HFF-Myc (cell line): ENCODE data around the gene PRLR.
"Not testable (repeated sequence)": the region's sequence is repeated elsewhere in the genome, so short reads cannot be mapped to it uniquely, and the experiment has no call there.

Experiments
- DNase-seq: peaks from one replicate; pipeline ENCODE4 v3.0.0-alpha.2; 2011; ENCODE audit warnings: low read depth; ENCODE audit errors: extremely low read depth
- H3K4me3 ChIP-seq: replicated peaks from 2 replicates; pipeline ENCODE4 v1.5.1; 2011; ENCODE audit warnings: low read depth, mild to moderate bottlenecking, control low read depth, low read length
- TF ChIP-seq, protein P1 (sequence below): IDR thresholded peaks from 2 replicates; pipeline ENCODE4 v1.5.1; 2012; ENCODE audit warnings: mild to moderate bottlenecking, low read depth, low read length, control low read depth; ENCODE audit errors: missing control alignments

Gene PRLR

DNA sequence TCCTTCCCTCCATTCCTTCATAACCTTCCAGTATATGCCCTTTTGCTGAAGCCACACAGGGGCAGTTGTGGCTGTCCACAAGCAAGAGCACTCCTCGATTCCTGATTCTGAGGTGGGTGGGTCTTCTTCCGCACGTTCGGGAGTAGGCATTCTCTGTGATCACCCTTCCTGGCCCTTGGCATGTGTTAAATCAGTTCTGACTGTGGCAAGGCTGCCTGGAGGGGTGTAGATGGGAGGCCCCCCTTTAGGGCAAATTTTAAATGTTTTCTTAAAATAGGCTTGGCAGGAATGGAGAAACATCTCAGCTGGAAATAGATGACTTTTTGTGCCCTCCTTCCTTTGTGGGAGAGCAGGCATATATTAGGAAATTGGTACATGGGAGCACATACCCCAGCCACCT is 185.6 kb downstream of the PRLR start:
- TF ChIP-seq, protein P1, sequence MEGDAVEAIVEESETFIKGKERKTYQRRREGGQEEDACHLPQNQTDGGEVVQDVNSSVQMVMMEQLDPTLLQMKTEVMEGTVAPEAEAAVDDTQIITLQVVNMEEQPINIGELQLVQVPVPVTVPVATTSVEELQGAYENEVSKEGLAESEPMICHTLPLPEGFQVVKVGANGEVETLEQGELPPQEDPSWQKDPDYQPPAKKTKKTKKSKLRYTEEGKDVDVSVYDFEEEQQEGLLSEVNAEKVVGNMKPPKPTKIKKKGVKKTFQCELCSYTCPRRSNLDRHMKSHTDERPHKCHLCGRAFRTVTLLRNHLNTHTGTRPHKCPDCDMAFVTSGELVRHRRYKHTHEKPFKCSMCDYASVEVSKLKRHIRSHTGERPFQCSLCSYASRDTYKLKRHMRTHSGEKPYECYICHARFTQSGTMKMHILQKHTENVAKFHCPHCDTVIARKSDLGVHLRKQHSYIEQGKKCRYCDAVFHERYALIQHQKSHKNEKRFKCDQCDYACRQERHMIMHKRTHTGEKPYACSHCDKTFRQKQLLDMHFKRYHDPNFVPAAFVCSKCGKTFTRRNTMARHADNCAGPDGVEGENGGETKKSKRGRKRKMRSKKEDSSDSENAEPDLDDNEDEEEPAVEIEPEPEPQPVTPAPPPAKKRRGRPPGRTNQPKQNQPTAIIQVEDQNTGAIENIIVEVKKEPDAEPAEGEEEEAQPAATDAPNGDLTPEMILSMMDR, result no peak
- DNase-seq, result no peak
- no peak overlapping the region for H3K4me3 ChIP-seq

DNA sequence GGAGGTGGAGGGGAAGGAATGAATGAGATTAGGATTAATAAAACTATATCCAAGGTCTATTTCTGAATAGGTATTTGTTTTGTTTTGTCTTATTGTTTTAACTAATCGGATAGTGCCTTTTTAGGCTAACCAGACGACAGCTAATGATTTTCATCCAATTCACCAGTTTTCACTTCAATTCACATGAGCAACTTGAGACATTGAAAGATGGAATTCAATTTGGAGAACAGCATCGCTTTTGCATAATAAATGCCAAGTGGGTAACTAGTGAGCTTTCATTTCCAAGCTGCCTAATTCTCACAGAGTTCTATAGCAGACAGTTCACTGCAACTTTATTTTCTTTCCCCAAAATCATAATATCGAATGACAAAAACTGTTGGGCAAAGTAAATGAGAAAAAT is 187.5 kb downstream of the PRLR start:
- no peak for DNase-seq
- TF ChIP-seq, protein P1, result no peak
- H3K4me3 ChIP-seq, result no peak overlapping the region

DNA sequence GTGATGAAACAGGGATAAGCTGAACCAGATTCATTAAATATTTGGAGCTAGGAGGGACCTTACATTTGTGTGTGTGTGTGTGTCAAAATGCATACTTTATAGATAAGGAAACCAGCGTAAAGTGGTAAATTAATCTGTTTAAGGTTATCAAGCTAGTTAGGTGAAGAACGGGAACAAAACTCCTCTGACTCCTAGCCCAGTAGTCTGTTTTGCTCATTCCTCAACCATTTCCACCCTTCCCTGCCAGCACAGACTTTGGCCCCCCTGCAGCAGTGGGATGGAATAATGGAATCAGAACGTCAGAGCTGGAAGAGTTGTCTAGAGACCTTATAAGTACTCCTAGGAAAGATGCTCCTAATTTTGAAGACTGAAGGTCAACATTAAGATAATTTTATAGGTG is 189.0 kb downstream of the PRLR start:
- no peak for DNase-seq
- TF ChIP-seq, protein P1, result no peak
- no peak overlapping the region for H3K4me3 ChIP-seq

DNA sequence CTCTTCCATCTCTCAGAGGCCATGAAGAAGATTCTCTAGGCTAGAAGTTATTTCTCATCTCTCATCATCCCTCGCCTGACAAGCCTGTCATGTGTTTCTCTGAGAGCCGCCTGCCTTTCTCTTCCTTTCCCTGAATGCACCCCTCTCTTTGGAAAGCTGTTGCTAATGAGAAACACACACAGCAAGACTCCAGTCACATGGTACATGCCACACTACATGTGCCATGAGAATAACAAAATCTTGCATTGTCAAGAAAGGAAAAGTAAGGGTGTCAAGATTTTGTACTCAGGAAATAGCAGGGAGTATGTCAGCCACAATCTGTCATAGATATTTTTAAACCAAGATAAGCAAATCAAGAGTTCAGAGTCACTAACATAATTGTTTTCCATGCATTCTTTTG is 191.4 kb downstream of the PRLR start:
- TF ChIP-seq, protein P1, result no peak
- H3K4me3 ChIP-seq, result no peak overlapping the region
- no peak for DNase-seq

DNA sequence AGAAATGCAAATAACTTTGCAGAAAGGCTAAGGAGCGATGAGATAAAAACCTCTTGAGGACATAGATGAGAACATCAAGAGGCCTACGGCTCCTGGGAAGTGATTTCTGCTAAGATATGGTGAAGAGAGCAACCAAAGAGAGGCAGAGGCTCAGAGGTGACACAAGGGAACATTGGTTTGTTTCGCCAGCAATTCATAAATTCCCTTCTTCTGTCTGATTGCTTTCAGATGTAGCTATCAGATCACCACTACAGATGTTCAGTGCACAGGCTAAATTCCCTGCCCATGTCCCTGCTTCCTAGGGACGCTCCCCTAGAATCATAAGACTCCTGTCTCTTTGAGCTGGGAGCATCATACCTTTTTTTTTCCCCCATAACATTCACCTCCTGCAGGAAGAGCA is 193.8 kb downstream of the PRLR start:
- TF ChIP-seq, protein P1, result no peak
- no peak overlapping the region for H3K4me3 ChIP-seq
- DNase-seq, result no peak

DNA sequence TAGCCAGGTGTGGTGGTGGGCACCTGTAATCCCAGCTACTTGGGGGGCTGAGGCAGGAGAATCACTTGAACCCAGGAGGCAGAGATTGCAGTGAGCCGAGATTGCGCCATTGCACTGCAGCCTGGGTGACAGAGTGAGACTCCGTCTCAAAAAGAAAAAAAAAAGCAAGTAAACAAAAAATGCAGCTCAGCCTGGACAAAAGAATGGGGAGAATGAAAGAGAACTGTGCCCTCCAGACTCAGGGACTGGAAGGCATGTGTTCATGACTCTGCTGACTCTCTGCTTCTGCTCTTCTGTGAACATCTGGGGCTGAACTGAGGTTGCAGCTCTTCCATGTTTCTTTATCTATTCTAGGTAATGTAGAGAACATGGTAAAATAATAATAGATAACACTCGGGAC is 194.4 kb downstream of the PRLR start:
- not testable (repeated sequence) for H3K4me3 ChIP-seq

DNA sequence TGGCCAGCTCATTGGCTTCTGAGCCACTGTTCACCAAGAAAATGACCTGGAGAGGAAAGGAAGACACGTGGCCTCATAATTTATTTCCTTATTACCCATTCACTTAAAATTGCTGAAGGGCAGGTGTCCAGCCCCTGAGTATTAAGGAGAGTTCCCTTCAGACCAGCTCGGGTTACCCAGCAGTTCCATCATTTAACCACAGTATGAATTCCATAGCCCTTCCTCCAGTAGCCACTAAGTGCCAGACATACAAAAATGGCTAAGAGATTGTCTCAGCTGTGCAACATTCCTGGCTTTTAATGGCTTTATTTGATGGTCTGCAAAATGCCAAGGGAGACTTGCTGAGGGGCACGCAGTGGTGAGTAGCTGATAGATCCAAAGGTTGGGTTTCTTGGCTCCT is 195.0 kb downstream of the PRLR start:
- no peak overlapping the region for H3K4me3 ChIP-seq
- TF ChIP-seq, protein P1, result no peak
- no peak for DNase-seq

More for the DNA sequence above, 194.4 kb downstream of the PRLR start:
- not testable (repeated sequence) for DNase-seq
